Thyroid gland (tissue), 4 donors: ENCODE measurements around the gene PAAF1. TPM values are rescaled to one million over a fixed set of nuclear protein-coding genes. Genes with fewer than 3 reads are reported as not detected.

Experiments used
- DNase-seq, 2 donors: peaks; one replicate each; pipeline ENCODE4 v3.0.0-alpha.2; 2019
- H3K27ac ChIP-seq, 3 donors: fragments of 200-600 bp; sonication (generic); 1 replicate in 2 of 3; 2 replicates in 1 of 3; pipeline ENCODE4 v1.5.1; 2016 to 2019; ENCODE audit warnings: mild to moderate bottlenecking in 1 of 3, moderate library complexity in 1 of 3
- H3K27me3 ChIP-seq: fragments of 200-600 bp; sonication (generic); one replicate; pipeline ENCODE4 v1.5.1; 2019
- H3K36me3 ChIP-seq, 2 donors: fragments of 200-600 bp; sonication (generic); one replicate each; pipeline ENCODE4 v1.5.1; 2016 to 2019
- H3K4me1 ChIP-seq, 2 donors: fragments of 200-600 bp; sonication (generic); one replicate each; pipeline ENCODE4 v1.5.1; 2017 to 2019
- H3K4me3 ChIP-seq, 3 donors: fragments of 200-600 bp; sonication (generic); replicated peaks in 1 of 3; 1 replicate in 2 of 3; 2 replicates in 1 of 3; pipeline ENCODE4 v1.5.1; 2016; ENCODE audit warnings: mild to moderate bottlenecking in 1 of 3
- H3K9me3 ChIP-seq: fragments of 200-600 bp; sonication (generic); one replicate; pipeline ENCODE4 v1.5.1; 2017
- CTCF ChIP-seq, 6 experiments: fragments of 200-600 bp in 3 of 6; fragments of 450-650 bp in 3 of 6; sonication (generic) in 3 of 6; IDR thresholded peaks; one replicate each; pipeline ENCODE4 v1.5.1; 2016 to 2019; ENCODE audit warnings: antibody characterized with exemption in 6 of 6, mild to moderate bottlenecking in 2 of 6, inconsistent platforms in 1 of 6, moderate library complexity in 1 of 6
- POLR2A ChIP-seq, 2 donors: fragments of 450-650 bp; IDR thresholded peaks; one replicate each; pipeline ENCODE4 v1.6.1; 2017; ENCODE audit warnings: antibody characterized with exemption in 2 of 2, mild to moderate bottlenecking in 2 of 2, moderate library complexity in 1 of 2
- WGBS, 2 donors: methylation state at CpG; one replicate each; pipeline ENCODE4 v1.1.5; 2017; 5-methylcytosine and 5-hydroxymethylcytosine counted together
- intact Hi-C: fragments of 100-400 bp; cut with DNase I; formaldehyde crosslinking; loops from one replicate; pipeline ENCODE4 v1.15.1; 2023
- total RNA-seq, 4 donors: library from RNA; depleted of rRNA; stranded (reverse); fragments of >200 nt; gene quantifications; one replicate each; pipeline ENCODE4 v1.2.3, GENCODE V29; 2016

Gene PAAF1
- total RNA-seq, 4 donors from 2014 or later: 10.0 to 23.3 (median 15.9) TPM

GRCh38 chr11:73893041-73893440 lies 16.2 kb downstream of the PAAF1 start:
- no peaks in the 10 kb centered on the region for H3K27me3 ChIP-seq
- 97 to 98% methylated on average over 3 of the region's 3 CpGs for WGBS, 2 donors
- H3K27ac ChIP-seq: no peak overlapping the region
- no peaks in the 10 kb centered on the region for H3K4me1 ChIP-seq
- H3K4me3 ChIP-seq: no peak overlapping the region
- DNase-seq: no peak
- no peaks in the 10 kb centered on the region for H3K9me3 ChIP-seq
- intact Hi-C loops: no loop called here
- TF ChIP-seq CTCF (IDR thresholded peaks at IDR 0.05) (no peak), POLR2A (IDR thresholded peaks at IDR 0.05) (no peak)
- peaks cover 2 to 5% of the 10 kb centered on the region in 2 donors for H3K36me3 ChIP-seq

GRCh38 chr11:73894725-73895335 lies 18.0 kb downstream of the PAAF1 start:
- TF ChIP-seq POLR2A (IDR thresholded peaks at IDR 0.05) (no peak), CTCF (IDR thresholded peaks at IDR 0.05) (no peak)
- no peak for DNase-seq
- H3K9me3 ChIP-seq: no peaks in the 10 kb centered on the region
- peaks cover 7 to 11% of the 10 kb centered on the region in 2 donors for H3K36me3 ChIP-seq
- no peak overlapping the region for H3K4me3 ChIP-seq
- intact Hi-C loops: no loop called here
- H3K27ac ChIP-seq: no peak overlapping the region
- H3K4me1 ChIP-seq: no peaks in the 10 kb centered on the region
- no peaks in the 10 kb centered on the region for H3K27me3 ChIP-seq
- WGBS, 2 donors: 95 to 97% methylated on average over 5 of the region's 5 CpGs

GRCh38 chr11:73902303-73902702 lies 25.5 kb downstream of the PAAF1 start:
- H3K36me3 ChIP-seq: peaks cover 6% of the 10 kb centered on the region in 2 donors
- no peak for DNase-seq
- no peaks in the 10 kb centered on the region for H3K9me3 ChIP-seq
- H3K4me3 ChIP-seq: no peak overlapping the region
- intact Hi-C loops: no loop called here
- no peak overlapping the region for H3K27ac ChIP-seq
- TF ChIP-seq POLR2A (IDR thresholded peaks at IDR 0.05) (no peak), CTCF (IDR thresholded peaks at IDR 0.05) (no peak)
- no peaks in the 10 kb centered on the region for H3K27me3 ChIP-seq
- 90 to 100% methylated on average over 1 of the region's 1 CpG for WGBS, 2 donors
- no peaks in the 10 kb centered on the region for H3K4me1 ChIP-seq

- no peak for DNase-seq
- TF ChIP-seq CTCF (IDR thresholded peaks at IDR 0.05) (no peak), POLR2A (IDR thresholded peaks at IDR 0.05) (no peak)
- Histone ChIP-seq H3K27ac (no peak overlapping the region), H3K4me3 (no peak overlapping the region), H3K4me1 (no peaks in the 10 kb centered on the region), H3K27me3 (no peaks in the 10 kb centered on the region), H3K9me3 (no peaks in the 10 kb centered on the region), H3K36me3 (peaks cover 0 to 3% of the 10 kb centered on the region in 2 donors)
- WGBS, 2 donors: 94 to 95% methylated on average over 4 of the region's 4 CpGs
- intact Hi-C loops: no loop called here
Observed at GRCh38 chr11:73907191-73907590, 30.4 kb downstream of the PAAF1 start.

- no peaks in the 10 kb centered on the region for H3K9me3 ChIP-seq
- no peaks in the 10 kb centered on the region for H3K27me3 ChIP-seq
- no peak for DNase-seq
- H3K4me1 ChIP-seq: no peaks in the 10 kb centered on the region
- intact Hi-C loops: no loop called here
- 95 to 98% methylated on average over 2 of the region's 2 CpGs for WGBS, 2 donors
- H3K36me3 ChIP-seq: peaks cover 0 to 35% of the 10 kb centered on the region in 2 donors
- H3K27ac ChIP-seq: no peak overlapping the region
- TF ChIP-seq CTCF (IDR thresholded peaks at IDR 0.05) (no peak), POLR2A (IDR thresholded peaks at IDR 0.05) (no peak)
- no peak overlapping the region for H3K4me3 ChIP-seq
Observed at GRCh38 chr11:73912026-73912425, 35.2 kb downstream of the PAAF1 start.
